ENCODE measurements around the gene ZDHHC17.

GRCh38 chr12:76746516-76746915, 17.4 kb upstream of the ZDHHC17 start:
- TF ChIP-seq, protein P1, sequence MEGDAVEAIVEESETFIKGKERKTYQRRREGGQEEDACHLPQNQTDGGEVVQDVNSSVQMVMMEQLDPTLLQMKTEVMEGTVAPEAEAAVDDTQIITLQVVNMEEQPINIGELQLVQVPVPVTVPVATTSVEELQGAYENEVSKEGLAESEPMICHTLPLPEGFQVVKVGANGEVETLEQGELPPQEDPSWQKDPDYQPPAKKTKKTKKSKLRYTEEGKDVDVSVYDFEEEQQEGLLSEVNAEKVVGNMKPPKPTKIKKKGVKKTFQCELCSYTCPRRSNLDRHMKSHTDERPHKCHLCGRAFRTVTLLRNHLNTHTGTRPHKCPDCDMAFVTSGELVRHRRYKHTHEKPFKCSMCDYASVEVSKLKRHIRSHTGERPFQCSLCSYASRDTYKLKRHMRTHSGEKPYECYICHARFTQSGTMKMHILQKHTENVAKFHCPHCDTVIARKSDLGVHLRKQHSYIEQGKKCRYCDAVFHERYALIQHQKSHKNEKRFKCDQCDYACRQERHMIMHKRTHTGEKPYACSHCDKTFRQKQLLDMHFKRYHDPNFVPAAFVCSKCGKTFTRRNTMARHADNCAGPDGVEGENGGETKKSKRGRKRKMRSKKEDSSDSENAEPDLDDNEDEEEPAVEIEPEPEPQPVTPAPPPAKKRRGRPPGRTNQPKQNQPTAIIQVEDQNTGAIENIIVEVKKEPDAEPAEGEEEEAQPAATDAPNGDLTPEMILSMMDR (conservative IDR thresholded peaks at IDR 0.05 in 1 of 2, IDR thresholded peaks at IDR 0.05 in 1 of 2; ENCODE audit: low read depth in 1 of 2, low read length in 2 of 2): no peak
- TF ChIP-seq EZH2 (IDR thresholded peaks at IDR 0.05; ENCODE audit: low read length, missing control alignments): no peak
